Stimulated activated CD4-positive, alpha-beta T cell treated with anti-CD3 and anti-CD28 coated beads, Interleukin-2, amount 100 ng/mL, for 48 hours (primary cell): ENCODE data around the gene IL2RA.
"Not testable (repeated sequence)": the region's sequence is repeated elsewhere in the genome, so short reads cannot be mapped to it uniquely, and the experiment has no call there.

Source experiments
- DNase-seq, 2 donors: peaks; one replicate each; pipeline ENCODE4 v3.0.0-alpha.2; 2020

The IL2RA gene

DNA sequence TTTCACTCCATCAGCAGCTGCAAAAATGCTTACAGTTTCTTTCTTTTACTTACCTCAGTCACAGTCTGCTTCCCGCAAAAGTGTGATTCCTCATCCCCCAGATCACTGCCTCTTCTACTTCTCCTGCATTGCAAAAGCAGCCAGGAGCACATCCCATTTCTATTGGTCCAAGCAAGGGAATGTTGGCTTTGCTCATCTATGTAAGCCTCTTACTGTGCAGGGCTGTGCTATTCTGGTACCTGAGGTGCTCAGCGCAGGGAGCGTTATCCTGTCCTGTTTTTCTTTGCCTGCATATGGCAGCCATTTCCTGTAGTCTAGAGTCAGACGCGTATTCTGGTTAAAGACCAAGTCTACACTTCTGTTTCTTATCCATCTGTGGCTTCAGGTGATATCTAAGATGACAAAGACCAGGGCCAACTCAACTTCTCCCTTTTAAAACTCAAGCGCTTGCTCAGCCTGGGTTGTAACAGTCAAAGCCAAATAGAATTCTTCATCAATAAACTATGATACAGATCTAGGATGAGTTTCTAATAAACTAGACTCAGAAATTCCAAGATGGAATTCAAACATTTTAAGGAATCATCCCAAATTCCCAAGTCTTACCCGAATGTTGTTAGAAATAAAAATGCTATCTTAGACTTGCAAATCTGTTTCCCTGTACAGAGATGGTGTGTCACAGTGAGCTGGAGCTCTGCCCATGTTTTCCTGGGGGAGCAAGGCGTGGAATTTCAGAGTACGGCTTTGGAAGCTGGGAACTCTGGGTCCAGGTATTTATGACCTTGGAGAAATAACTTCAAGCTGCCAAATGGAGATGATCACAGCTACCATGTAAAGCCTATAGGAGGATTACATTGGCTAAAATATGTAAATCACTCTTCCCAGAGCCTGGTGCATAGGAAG is 20.6 kb upstream of the IL2RA start:
- DNase-seq: no peak

DNA sequence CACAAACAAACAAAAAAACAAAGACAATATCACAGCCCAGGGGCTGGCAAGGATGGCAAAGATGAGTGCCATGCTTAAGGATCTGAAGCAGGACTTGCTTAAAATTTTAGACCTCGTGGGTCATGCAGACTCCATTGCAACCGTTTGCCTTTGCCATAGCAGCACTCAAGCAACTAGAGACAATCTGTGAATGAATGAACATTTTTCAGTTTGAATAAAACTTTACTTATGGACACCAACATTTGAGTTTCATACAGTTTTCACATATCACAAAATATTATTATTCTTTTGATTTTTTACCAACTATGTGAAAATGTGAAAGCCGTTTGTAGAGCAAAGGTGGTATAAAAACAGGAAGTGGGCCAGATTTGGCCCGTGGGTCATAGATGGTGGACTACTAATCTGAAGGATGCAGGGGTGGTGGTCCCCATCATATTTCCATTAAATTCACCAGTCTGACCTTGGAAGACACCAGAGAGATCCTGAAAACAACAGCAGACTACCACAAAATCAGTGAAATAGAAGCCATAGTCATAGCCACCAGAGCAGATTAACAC is 18.3 kb upstream of the IL2RA start:
- DNase-seq: no peak

DNA sequence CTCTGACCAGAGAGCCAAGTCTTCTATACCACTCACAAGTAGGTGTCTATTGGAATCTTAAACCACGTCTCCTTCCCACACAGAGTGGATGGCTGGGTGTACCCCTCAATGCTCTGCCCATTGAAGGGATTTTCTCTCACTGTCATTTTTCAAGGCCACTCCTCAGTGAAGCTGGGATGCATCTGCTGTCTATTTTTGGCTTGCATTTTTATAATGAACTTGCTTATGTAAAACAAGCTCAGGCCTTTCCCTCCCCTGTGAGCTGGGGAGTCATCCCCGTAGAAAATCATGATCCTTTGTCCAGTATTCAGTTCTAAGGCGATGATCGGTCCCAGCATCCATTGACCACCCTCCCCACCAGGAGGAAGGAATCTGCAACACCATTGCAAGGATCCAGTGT is 16.9 kb upstream of the IL2RA start:
- DNase-seq: no peak

DNA sequence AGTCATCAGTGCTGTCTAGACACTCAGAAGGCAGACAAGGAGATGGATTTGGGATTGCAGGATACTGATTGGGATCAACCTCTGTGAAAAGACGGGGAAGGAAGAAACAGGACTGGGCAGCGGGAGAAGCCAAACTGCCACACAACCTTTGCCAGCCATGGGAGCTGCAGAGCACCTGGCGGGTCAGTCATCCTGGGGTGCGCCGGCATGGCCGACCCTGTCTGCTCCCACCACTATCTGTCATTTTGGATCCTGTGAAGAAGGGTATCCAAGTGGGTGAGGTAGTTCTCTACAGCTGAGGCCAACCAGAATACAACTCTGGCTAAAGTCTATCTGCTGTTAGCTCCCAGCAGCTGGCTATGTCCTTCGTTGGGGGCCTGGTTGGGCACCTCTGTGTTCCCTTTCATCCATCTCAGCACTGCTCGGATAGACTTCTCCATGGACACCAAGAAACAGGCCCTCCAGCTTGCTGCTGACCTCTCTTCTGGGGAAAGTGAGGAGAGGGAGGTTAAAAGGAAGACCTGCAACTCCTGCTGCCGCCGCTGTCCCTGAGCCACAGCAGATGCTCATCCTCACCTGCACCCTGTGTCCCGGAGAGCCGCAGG is 15.0 kb upstream of the IL2RA start:
- DNase-seq: no peak

DNA sequence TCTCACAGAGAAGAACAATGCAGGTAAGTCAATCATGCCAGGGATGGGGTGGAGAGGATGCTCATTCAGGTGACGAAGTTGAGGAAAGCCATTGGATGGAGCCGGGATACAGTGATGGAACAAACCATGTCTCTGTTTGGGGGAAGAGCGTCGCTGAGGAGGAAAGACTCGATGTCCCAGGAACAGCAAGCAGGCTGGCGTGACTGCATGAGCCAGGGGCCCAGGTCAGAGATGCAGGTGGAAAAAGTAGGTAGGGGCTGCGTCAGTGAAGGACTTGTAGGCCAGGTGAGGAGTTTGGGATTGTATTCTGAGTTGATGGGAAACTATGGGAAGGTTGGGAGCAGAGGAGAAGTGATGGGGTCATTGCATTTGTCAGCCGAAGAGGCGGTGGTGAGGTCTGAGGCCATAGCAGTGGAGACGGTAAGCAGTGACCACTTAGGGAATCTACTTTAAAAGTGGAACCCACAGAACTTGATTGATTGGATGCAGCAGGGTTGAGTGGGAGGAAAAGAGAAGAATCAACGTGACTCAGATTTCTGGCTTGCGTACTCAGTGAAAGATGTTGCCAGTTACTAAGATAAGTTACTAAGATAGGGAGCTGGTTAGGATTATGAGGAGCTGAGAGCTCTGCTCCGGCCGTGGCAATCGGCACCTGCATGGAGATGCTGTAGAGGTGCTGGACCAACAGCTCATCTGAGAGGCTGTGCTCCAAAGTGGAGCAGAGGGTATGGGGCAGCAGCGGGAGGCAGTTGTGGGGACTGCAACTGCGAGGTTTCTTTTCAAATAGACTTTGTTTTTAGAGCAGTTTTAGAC is 12.5 kb upstream of the IL2RA start:
- DNase-seq: no peak

DNA sequence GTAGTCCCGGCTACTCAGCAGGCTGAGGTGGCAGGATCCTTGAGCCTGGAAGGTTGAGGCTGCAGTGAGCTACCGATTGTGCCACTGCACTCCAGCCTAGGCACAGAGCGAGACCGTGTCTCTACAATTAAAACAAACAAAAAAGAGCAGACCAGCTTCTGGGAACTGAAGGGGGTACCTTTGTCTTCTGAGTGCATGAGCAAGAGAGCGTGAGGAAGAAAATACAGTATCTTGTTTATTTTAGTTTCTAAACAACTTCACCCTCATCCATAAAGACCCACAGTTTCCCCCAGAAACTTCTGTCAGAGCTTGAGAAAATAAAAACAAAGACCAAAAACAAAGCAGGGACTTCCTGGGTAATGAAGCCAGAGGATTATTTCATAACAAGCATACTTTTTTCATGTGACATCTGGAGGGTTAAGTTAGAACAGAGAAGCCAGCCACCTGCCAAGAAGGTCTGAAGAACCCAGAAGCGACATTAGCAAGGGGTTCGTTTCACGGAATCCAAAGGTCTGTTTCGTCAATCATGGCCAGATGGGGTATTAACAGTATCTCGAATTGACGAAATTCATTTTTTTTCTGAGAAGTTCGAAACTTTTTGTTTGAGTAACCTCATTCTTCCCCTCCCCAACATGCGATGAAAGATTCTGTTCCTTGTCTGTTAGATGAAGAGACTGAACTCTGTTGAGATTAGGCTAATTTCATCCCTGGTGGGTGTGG is 10.2 kb upstream of the IL2RA start:
- DNase-seq: no peak

DNA sequence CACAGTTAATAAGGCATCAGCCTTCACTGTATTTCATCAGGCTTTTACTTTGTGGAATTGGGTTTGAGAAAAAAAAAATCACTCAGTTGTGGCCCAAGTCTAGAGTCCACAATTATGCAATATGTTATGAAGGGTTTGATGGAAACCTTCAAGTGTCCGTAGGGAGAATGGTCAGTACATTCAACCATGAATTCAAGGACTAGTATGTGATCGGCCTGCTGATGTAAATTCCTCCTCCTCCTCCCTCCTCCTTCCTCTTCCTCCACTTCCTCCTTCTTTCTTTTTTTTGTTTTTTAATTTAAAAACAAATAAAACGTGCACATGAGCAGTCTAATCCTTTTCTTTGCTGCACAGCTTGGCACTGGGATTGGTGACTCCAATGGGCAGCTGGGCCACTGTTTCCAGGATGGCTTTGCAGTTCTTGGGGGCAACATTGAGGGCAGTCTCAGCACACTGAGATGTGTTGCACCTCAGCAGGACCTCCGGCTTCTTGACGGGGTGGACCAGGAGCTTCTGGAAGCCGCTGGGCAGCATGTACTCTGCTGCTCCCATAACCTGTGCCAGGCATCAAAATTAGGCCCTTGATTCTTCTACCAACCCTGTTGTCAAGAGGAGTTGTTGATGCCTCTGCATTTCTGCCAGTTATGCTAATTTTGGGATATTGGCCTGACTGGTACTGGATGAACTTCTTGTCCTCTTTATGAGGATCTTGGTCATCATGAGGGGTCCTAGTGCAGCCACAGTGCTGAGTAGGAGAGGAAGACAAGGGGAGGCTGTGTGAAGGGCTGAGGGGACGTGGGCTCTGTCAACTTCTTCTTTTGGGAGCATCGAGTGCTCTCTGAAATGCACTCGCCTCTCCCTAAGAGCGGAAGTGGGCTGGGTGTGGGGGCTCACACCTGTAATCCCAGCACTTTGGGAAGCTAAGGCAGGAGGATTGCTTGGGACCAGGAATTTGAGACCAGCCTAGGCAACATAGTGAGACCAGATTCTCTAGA is 9.3 kb upstream of the IL2RA start:
- DNase-seq: no peak

DNA sequence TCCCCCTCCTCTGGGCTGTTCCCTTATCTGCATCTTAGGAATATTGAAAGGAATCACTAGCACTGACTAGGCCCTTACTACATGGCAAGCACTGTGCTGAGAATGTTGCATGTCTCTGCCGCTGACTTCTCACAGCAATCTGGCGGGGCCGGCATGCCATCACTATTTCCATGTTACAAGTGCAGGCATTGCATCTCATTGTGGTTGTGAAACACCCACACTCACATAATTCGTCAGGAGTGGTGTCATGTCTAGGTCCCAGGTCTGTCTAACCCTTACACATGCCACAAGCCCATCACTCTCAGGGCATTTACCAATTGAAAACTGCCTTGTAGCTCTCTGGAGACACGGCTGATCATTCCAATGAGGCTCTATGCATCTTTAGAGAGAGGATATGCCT is 8.5 kb upstream of the IL2RA start:
- DNase-seq: peak in 1 of 2 donors; percentile 62

DNA sequence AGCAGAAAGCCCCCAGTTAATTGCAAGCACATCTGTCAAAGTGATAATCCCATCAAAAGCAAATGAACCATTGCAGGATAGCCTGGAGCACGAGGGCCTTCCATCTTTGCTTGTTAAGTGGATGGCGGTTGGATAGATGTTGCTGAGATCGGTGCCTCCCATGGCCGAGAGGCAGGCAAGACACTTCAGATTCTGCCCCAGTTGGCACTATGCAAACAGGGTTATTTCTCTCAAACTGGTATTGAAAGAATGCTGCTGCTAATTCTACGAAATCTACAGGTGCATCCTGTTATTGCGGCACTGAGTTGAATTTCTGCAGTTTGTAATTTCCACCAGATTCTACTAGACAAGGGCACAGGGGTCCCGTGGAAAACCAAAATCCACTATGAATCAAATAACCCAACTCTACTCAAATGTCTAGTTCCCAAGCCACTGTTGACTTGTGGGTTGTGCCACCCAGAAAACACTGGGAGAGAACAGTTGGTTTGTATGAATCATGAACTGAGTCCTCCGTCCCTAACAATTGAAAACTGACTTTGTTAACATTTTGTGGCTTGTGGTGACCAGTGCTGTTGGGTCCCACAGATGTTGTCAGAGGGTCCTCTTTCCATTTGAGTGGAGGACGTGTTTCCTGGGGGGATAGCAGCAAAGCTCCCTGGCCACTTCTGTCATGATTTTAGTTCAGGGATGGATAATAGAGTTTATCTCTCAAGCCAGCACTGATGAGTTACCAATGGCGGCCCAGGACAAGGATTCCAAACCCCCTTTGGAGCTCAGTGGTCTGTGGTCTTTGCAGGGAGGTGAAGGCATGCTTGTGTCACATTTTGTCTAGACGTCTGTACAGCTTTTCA is 7.1 kb upstream of the IL2RA start:
- no peak for DNase-seq

DNA sequence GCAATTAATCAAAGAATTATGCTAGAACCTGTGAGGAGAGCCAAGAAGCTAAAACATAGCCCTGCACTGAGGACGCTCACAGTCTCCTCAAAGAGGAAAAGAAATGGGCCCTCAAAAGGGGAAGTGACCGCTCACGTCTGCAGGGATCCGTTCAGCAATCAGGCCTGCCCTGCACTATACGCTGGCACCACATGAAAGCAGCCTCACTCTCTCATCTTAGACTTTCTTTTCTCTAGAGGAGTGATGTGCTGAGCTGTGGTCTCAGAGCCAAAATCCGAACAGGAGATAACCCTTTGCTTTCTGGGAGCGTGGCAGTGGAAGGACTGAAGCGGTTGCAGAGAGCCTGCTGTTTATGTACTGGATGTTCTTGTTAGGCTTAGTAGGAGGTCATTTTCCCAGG is 6.3 kb upstream of the IL2RA start:
- no peak for DNase-seq

DNA sequence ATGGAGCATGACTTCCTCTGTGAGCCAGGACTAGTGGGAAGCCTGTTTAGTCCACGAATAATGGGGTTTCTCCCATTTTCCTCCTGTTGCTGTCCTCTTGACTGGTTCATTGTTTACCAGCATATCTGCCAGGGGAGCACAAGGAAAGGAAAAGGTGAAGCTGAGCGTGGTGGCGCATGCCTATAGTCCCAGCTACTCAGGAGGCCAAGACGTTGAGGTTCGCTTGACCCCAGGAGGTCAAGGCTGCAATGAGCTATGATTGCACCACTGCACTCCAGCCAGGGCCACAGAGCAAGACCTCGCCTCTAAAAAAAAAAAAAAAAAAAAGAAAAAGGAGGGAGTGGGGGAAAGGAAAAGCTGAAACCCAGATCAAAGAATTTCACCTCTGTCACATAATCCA is 5.8 kb upstream of the IL2RA start:
- DNase-seq: no peak

DNA sequence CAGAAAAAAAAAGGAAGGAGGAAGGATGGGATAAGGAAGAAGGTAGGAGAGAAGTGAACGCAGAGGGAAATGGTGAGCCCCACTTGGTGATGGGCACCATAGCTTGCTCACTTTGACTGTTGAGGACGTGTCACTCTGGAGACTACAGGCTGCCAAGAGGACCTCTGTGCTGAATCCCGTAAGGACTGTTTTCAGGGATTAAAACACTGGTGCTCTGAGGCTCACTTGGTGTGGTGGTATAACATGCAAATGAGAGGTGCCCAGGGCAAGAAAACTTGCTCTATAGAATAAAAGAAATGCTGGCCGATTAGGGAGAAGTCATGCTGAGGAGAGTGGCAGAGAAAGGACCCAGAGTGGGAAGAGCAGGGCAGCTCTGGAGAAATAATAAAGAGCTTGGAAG is 5.3 kb upstream of the IL2RA start:
- no peak for DNase-seq

DNA sequence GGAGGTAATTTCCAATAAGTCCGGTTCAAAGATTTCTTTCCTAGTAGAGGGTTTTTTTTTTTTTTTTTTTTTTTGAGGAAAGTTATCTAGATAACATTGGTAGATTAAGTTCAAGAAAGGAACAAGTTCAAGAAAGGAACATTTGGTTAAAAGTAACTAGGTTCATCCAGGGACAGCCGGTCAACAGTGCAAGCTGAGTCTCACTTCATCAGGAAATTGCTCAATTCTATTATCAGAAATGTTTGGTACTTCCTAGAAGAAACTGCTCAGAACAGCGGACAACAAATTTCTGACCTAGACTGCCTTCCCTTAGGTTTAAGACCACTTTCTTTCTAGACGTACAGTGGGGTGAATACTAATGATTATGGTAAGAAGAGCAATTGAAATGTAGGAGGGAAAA is 3.7 kb upstream of the IL2RA start:
- DNase-seq: no peak

DNA sequence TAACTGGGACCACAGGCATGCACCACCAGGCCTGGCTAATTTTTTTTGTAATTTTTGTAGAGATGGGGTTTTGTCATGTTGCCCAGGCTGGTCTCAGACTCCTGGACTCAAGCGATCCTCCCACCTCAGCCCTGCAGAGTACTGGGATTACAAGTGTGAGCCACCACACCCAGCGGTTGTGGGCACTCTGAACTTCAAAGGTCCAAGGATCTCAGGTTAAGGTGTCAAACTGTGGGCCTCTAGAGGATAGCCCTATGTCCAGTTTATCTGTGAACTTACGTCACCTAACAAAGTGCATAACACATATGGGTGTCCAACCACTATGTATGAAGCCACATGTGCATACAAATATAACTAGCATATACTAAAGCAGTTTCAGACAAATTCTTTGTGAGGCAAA is 3.2 kb upstream of the IL2RA start:
- DNase-seq: no peak

DNA sequence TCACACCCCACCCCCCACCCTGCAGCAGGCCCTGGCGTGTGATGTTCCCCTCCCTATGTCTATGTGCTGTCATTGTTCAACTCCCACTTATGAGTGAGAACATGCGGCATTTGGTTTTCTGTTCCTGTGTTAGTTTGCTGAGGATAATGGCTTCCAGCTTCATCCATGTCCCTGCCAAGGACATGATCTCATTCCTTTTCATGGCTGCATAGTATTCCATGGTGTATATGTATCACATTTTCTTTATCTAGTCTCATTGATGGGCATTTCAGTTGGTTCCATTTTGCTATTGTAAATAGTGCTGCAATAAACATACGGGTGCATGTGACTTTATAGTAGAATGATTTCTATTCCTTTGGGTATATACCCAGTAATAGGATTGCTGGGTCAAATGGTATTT is 2.6 kb upstream of the IL2RA start:
- DNase-seq: not testable (repeated sequence)

DNA sequence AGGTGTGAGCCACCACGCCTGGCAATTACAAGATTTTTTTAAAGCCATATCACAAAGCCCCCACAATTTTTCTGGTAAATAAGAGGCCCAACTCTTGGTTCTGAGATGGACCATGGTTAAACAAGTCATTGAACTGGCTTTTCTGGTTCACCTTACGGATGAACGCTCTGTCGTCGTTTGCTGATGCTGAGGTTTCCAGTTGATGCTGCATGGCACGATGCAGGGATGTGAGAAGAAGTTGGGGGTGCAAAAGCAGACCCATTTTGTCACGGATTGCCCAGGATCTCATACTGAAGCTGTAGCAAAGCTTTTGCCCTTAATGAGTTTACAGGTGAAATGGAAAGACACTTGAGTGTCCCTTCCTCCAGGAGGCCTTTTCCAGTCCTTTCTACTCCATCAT is 2.0 kb upstream of the IL2RA start:
- DNase-seq: no peak

DNA sequence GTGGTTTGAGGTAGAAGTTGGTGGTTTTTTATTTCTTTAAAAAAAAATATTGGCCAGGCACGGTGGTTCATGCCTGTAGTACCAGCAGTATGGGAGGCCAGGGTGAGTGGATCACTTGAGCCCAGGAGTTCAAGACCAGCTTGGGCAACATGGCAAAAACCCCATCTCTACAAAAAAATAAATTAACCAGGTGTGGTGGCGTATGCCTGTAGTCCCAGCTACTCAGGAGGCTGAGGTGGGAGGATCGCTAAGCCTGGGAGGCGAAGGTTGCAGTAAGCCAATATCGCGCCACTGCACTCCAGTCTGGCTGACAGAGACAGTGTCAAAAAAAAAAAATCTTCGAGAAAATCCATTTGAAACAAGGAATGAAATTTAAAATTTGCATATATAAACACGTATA is 1.1 kb downstream of the IL2RA start:
- DNase-seq: no peak

DNA sequence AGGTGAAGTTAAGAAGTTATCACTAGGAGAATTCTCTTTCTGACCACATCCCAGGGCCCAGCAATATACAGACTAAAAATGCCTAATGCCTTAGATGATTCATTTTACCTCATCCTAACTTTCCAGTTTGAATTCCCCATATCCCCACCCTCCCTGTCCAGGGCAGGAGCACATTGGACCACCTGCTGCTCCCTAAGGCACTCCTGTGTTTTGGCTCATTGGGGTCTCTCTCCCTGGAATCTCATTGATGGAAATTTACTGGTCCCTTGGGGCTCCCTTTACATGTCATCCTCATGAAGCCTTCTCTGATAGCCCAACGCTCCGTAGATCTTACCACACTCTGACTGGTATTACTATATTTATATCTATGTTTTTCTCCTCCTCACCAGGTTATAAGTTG is 2.7 kb downstream of the IL2RA start:
- DNase-seq: no peak

DNA sequence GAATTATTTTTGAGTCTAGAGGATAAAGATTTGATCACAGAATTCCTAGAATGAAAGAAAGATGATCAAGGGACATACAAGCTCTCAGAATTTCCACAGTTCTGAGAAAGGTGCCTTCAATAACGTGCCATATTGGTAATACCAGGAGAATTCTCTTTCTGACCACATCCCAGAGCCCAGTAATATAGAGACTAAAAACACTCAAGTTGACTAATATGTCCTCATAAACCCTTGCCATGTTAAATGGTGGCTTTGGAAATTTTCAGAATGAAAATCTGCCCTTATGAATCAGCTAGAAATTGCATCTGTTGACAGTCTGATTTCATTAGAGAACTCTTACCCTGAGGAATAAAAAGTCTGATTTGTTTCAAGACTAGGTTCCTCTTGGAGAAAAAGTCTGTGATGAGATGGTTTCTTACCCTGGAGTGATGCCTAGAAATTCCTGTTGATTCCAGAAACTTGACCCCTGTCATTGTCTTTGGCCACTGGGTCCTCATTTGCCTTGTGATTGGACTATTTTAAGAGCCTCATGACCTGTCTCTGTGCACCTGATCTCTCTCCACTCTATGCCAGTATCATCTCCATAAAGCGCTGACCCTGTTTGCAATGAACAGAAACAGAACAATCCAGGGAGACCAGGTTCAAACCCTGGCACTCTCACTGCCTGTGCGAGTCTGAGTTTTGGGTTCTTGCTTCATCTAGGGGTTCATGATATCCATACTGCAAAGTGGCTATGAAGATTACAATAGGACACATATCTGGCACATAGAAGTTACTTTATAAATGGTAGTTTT is 3.3 kb downstream of the IL2RA start:
- DNase-seq: no peak
